Measurements from ENCODE around the gene CYB561A3.

GRCh38 chr11:61375761-61376108 is 14.1 kb upstream of the CYB561A3 start:
- no peak for TF ChIP-seq POLR2A (IDR thresholded peaks at IDR 0.05)
- TF ChIP-seq, protein P1, sequence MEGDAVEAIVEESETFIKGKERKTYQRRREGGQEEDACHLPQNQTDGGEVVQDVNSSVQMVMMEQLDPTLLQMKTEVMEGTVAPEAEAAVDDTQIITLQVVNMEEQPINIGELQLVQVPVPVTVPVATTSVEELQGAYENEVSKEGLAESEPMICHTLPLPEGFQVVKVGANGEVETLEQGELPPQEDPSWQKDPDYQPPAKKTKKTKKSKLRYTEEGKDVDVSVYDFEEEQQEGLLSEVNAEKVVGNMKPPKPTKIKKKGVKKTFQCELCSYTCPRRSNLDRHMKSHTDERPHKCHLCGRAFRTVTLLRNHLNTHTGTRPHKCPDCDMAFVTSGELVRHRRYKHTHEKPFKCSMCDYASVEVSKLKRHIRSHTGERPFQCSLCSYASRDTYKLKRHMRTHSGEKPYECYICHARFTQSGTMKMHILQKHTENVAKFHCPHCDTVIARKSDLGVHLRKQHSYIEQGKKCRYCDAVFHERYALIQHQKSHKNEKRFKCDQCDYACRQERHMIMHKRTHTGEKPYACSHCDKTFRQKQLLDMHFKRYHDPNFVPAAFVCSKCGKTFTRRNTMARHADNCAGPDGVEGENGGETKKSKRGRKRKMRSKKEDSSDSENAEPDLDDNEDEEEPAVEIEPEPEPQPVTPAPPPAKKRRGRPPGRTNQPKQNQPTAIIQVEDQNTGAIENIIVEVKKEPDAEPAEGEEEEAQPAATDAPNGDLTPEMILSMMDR (IDR thresholded peaks at IDR 0.05) = no peak
